DMS 273 treated with DMSO at 0.1 percent for 48 hours (cell line): ENCODE results near the gene NMT1.
A peak's percentile ranks its signal among the peaks of the same experiment; 100 is the strongest.
"Not testable (repeated sequence)": the region's sequence is repeated elsewhere in the genome, so short reads cannot be mapped to it uniquely, and the experiment has no call there.

Source experiments
- DNase-seq: peaks from one replicate; lab custom pipeline; 2025; lab: John Stamatoyannopoulos, UW

The NMT1 gene

DNA sequence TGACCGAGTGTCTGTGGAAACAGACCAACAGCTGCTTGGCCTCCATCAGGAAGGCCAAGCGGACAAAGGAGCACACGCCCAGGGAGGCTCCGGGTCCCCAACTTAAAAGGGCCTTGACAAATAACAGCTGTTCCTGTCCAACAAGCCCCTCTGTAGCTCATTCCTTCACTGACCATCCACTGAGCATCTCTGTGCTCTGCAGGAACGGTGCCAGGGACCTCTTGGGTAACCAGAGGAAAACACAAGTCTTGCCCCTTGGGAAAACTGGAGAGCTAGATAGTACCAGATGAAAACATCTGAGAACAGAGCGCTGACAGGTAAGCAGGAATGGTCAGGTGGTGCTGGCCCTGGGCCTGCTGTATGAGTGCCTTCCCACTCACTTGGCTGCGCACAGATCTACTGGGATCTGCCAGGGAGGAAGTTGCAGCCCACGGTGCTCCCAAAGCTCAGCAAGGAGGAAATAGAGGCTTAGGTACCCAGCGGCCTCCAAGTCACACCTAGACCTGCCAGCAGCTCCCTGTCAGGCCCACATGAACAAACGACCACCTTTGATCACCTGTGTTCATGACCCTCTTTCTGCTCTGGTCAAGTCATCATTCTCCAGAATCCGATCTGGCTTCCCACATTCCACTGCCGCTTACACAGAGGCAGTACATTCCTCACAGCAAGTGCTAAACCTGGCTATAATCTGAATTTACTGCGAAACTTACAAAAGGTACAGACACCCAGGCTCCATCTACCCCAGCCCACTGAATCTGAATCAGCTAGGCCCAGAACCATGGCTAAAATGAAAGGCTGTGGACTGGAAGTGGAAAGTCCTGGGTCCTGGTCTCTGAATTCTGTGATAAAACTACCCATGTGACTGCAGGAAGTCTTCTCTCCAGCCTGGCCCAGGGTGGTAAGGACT, 22.1 kb upstream of the NMT1 start:
- DNase-seq, result no peak

DNA sequence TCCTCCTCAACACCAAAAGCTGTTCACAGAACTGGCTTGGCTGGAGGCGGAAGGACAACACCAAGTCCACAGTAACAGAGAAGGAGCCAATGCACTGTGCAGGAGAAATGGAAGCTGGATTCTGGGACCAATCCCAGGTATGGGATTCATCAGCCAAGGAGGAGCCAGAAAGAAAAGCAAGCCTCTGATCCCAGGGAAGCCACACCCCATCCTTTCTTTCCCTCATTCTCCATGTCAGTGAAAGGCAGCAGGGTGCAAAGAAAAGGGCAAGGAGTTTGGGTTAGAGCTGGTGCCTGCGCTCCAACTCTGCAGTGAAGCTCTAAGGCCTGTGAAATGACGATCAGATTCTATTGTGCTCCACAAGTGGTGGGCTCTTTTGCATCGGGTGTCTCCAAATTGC, 20.7 kb upstream of the NMT1 start:
- no peak for DNase-seq

GRCh38 chr17:45042346-45043120, 18.6 kb upstream of the NMT1 start:
- DNase-seq, result no peak

- no peak for DNase-seq
Measured at GRCh38 chr17:45043813-45044540, 17.1 kb upstream of the NMT1 start.

GRCh38 chr17:45046537-45047125, 14.5 kb upstream of the NMT1 start:
- DNase-seq, result no peak

- no peak for DNase-seq
Measured at GRCh38 chr17:45048795-45049563, 12.1 kb upstream of the NMT1 start.

- DNase-seq, result no peak
Measured at GRCh38 chr17:45050481-45051059, 10.5 kb upstream of the NMT1 start.

GRCh38 chr17:45051060-45051719, 9.9 kb upstream of the NMT1 start, which contains the start of gene DCAKD:
TSS of gene DCAKD (minus strand) at chr17:45051632. CDS start at chr17:45034885, 16,747 bp downstream.
- peak; percentile 88 for DNase-seq

GRCh38 chr17:45051720-45052051, 9.4 kb upstream of the NMT1 start:
- DNase-seq, result not testable (repeated sequence)

DNA sequence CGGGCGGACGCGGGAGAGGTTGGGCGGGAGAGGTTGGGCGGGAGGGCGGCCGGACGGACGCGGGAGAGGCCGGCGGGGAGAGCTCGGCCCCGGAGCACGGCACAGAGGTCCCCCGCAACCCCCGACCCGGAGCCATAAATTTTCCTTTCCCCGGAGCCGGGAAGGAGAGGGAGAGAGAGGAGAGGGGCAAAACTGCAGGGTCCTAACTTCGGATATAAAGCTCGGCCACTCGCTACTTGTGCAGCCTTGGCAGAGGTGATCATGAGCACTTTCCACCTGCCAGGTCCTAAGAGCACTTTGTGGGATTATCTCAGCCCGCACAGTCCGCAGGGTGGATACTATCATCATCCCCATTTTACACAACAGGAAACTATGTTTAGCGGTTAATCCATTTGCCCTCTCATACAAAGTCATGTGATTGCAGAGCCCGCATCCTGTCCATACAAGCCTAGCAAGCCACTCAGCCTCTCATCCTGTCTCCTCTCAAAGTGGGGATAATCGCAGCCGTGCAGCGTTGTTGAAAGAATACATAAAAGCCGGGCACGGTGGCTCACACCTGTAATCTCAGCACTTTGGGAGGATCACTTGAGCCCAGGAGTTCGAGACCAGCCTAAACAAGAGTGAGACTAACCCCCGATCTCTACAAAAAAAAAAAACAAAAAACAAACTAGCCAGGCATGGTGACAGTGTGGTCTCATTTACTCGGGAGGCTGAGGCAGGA, 8.9 kb upstream of the NMT1 start:
- DNase-seq, result no peak

DNA sequence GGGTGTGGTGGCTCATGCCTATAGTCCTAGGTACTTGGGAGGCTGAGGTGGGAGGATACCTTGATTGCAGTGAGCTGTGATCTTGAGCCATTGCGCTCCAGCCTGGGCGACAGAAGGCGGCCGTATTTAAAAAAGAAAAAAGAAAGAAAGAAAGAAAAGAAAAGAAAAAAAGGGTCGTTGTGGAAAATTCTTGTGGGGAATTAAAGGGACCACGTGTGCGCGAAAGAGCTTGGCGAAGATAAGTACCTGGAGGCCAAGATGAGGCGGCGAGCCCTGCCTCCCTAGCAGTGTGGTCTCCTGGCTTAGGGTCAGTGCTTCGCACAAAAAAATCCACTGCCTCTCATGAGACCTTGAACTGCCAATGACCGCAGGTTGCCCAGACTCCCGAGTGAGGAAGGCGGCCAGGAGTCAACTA, 728 bp upstream of the NMT1 start:
- DNase-seq, result no peak

GRCh38 chr17:45061606-45062205, 589 bp downstream of the NMT1 start:
- DNase-seq, result no peak

DNA sequence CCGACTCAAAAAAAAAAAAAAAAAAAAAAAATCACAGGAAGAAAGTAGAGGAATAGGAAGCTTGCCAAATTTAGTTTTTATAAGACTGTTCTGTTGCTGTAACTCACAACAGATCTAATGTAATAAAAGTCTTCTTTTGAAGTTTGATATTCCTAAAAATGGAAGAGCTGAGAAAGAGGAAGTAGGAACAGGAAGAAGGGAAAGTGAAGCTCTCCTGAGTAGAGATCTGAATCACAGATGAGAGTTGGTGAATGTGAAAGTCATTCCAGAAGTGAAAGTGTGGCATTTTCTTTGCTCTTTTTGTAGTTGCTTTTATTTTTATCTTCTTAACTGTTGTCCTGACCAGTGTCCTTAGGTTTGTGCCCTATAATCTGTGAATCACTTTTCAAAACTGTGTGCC, 2.1 kb downstream of the NMT1 start:
- DNase-seq, result no peak

DNA sequence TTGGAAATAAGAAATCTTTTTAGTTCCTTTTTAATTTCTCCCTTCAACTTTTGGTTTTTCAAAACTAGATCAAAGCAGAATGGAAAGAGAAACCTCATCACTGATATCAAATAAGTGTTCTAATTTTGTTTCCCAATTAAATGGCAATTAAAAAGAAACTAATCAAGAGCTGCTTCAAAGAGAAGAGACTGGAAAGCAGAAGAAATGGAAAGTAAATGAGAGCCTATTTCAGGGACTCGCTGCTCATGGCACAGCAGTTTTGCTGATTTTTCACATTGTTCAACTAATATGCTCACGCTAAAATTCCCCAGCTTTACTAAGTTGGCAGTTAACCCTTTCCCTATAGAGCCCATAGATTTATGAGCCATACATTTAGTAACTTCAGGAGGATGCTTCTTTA, 6.5 kb downstream of the NMT1 start:
- DNase-seq, result no peak

DNA sequence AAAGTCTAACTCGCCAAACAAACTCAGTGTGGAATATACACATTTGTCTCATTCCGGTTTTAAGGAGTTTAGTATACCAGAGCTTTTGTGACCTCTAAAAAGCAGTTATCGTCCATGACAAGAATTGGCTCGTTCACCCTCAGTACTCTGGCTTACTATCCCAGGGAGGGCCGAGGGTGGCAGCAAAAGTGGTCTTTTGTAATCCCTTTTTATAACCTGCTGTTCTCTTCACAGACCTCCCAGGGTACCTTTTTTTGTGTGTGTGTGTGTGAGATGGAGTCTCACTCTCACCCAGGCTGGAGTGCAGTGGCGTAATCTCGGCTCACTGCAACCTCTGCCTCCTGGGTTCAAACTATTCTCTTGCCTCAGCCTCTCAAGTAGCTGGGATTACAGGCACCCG, 8.9 kb downstream of the NMT1 start:
- no peak for DNase-seq

DNA sequence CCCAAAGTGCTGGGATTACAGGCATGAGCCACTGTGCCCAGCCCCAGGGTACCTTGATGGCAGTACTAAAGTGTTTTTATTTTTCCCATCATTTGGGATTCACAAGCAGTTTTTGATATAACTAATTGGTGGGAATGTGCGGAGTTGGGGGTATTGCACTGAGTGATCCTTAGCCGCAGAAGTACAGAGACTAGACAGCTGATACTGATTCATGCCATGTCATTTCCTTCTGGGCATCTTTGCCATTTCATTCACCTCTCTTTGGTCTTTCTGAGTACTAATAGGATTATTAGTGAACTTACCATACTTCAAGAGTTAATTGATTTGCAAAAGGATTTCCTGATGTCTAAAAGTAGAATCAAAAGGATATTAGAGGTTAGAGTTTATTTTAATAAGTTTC, 9.7 kb downstream of the NMT1 start:
- DNase-seq, result no peak

DNA sequence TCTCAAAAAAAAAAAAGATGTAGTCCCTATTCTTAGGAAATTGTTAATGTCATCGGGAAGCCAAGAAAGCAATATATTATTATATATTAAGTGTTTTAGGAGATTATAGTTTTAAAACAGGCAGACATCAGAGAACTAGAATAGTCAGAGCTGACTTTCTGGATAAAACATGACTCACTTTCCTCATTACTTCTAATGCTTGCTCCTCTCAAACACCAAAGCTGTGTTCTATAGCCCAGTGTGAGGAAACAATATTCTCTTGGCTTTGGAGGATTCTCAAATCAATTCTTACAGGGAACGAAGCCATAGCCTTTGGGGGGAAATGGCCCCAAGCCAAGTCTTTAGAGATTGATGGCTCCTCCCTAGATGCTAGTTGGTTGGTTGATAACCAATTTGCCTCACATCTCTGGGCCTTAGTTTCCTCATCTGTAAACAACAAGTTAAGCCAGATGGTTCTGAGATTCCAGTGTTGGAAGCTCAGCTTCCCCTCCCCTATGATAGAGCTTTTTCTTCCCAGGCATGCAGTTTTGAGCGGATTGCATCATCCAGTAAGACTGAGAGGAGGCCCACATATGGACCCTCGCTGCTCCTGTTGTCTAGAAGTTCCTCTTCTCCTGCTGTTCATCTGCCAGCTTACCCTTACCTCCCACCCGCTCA, 12.4 kb downstream of the NMT1 start:
- DNase-seq, result peak; percentile 79

GRCh38 chr17:45077643-45078042, 16.5 kb downstream of the NMT1 start:
- DNase-seq, result no peak
